Stimulated activated CD8-positive, alpha-beta memory T cell treated with anti-CD3 and anti-CD28 coated beads, Interleukin-4, amount 100 ng/mL, for 48 hours (primary cell): ENCODE measurements around the gene RNF187.

Experiments used
- DNase-seq: peaks from one replicate; pipeline ENCODE4 v3.0.0-alpha.2; 2020

The RNF187 gene

DNA sequence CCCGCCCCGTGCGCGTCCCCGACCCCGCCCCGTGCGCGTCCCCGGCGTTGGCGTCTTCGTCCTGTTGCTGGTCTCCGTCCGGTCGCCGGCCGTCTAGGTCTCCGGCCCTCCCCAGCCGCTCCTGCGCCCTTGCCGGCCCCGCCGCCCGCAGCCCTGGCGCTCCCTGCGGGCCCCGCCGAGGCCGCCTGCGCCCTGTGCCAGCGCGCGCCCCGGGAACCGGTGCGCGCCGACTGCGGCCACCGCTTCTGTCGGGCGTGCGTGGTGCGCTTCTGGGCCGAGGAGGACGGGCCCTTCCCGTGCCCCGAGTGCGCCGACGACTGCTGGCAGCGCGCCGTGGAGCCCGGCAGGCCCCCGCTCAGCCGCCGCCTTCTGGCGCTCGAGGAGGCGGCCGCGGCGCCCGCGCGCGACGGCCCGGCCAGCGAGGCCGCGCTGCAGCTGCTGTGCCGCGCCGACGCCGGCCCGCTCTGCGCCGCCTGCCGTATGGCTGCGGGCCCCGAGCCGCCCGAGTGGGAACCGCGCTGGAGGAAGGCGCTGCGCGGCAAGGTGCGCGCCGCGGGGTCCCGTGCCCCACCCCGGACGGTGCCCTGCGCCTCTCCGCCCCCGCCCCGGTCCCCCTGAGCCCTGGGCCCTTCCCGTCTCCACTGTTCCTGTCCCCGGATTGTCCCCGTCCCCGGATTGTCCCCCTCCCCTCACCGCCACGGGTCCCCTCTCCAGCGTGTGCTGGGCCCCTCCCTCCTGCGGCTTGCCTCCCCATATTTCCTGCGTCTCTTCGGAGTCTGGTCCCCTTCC, at the start of gene RNF187:
Gene RNF187 (plus strand): TSS at position 47 of the 789 bp plus-strand sequence.
- DNase-seq = peak; percentile 93

DNA sequence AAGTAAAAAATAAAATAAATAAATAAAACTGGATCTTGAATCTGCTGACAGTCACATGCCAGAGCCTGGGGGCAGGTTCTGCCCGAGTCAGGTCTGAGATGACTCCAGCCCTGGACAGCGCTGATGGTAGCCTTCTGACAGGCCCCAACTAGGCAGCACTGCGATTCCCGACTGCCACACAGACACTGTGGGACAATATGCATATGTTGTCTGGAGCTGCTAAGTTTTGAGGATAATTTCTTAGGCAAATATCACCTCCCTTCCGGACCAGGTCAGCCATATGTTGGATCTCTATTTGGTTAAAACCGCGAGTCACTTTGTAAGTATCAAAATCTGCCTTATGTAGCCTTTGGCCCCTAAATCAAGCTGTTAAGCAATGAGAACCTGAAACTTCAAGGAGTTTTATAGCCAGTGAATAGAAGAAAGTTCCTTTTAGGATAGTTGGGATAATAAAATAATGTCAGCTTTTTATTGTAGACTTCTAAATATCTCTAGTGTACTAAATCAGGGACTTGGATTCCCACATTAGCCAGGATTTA, 49.7 kb upstream of the RNF187 start:
- no peak for DNase-seq

DNA sequence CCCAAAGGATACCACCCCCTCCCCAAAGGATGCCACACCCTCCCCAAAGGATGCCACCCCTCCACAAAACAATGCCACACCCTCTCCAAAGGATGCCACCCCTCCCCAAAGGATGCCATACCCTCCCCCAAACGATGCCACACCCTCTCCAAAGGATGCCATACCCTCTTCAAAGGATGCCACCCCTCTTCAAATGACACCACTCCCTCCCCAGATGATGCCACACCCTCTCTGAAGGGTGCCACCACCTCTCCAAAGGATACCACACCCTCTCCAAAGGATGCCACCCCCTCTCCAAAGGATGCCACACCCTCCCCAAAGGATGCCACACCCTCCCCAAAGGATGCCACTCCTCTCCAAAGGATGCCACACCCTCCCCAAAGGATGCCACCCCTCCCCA, 48.9 kb upstream of the RNF187 start:
- DNase-seq = no peak

DNA sequence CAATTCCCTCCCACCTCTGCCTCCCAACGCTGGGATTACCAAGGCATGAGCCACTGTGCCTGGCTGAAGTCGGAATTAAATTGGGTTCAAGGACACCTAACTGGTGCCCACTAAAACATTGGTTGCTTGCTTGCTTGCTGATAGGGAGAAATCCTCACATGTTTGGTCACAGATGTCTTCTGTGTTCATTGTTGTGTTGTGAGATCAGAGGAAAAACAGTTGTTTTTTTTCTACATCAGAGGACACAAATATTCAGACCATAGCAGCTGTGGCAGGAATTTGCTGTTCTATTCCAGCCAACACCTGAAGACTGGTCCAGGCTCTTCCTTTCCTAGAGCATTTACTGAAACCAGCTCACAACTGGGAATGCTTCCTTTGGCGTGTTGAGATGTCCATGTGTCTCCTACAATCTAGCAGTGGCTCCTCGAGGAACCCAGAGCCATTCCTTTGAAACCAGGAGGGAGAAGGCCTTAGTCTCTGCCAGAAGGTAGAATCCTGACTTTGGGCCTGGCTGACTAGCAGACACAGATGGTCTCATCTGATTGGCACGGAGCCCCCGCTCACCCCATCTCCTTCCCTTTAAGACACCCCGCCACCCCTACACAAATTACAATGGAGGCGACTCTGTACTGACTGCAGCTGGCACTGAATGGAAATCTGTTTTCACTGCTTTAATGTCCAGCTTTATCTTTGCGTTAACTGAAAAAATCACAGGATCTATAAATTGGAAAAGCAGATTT, 46.3 kb upstream of the RNF187 start:
- no peak for DNase-seq

DNA sequence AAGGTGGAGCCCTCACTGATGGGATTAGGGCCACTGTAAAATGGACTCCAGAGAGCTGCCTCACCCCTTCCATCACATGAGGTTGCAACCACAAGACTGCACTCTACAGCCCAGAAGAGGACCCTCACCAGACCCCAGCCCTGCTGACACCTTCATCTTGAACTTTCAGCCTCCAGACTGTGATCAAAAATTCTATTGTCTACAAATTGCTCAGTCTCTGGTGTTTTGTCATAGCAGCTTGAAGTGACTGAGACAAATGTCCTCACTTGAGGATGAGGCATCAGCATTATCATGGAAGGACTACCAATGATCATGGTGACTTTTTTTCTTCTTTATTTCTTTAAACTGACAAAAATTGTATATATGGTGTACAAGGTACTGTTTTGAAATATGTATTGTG, 43.8 kb upstream of the RNF187 start:
- DNase-seq = no peak

DNA sequence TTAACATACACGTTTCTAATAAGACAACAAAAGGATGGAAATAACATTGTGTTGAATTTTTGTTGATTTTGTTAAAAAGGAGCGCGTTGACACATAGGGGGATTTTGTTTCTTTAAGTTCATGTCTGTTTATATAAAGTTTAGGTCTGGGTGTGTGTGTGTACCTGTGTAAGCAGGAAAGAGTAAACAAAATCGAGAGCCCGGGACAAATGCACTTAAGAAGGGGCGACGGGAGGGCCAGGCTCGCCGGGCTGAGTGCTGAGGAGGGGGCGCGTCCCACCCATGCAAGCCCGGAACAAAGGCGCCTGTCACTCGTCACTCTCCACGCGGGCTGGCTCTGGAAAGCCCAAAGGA, 41.7 kb upstream of the RNF187 start:
- DNase-seq = no peak

DNA sequence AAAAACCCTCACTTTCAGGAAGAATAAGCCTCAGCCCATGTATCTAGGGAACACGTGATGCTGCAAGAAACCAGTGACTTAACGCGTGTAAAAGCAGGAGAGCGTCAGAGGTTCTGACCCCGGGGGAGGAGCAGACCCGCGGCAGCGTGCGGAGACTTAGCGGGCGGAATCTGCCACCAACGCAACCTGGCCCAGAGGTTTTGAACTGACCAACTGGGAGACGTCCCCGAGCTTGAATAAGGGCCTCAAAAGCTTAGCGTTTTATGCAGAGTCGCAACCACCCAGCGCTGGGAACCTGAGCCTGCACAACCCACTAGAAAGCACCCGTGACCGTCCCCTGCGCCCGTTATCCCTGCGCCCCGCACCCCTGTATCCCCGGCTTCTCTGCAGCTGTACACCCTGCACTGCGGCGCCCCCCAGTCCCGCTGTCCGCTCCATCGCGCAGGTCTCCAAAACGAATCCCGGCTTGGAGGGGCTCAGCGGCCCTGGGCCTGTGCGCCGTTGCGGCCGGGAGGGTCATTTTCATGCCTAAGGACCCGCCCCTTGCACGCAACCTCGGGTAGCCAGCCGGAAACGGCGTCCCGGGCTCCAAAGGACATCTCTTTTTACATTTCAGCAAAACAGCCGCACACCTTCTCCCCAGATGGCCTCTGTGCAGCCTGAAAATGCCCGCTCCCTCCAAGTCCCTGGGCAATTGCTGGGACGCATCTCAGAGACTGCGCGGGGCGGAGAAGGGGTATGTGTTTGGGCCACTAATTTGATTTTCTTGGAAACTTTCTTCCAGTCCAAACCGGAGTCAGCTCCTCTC, 41.1 kb upstream of the RNF187 start:
- DNase-seq = peak; percentile 64

DNA sequence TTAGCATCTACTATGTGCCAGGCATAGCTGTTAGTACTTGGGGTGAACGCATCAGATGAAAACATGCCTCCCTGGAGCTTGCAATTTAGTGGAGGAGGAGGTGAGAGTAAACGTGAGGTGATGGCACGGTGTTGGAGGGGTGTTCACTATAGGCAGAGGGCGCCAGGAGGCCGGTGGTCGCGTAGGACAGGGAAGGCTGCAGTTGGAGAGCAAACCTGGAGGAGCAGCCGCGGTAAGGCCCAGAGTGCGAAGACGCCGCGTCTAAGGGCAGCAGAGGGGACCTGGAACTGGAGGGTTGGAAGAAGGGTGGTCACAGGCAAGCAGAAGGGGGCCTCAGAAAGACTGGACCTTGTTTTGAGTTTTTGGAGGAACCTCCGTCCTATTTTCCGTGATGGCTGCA, 40.3 kb upstream of the RNF187 start:
- no peak for DNase-seq

DNA sequence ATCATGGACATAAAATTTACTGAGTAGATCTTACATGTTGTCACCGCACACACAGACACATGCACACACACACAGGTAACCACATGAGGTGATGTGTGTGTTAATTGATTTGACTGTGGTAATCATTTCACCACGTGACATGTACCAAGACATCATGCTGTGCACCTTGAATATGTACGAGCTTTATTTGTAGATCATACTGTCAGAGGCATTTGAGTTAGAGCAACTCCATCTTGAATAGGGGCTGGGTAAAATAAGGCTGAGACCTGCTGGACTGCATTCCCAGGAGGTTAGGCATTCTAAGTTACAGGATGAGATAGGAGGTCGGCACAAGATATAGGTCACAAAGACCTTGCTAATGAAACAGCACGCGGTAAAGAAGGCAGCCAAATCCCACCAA, 38.8 kb upstream of the RNF187 start:
- no peak for DNase-seq

DNA sequence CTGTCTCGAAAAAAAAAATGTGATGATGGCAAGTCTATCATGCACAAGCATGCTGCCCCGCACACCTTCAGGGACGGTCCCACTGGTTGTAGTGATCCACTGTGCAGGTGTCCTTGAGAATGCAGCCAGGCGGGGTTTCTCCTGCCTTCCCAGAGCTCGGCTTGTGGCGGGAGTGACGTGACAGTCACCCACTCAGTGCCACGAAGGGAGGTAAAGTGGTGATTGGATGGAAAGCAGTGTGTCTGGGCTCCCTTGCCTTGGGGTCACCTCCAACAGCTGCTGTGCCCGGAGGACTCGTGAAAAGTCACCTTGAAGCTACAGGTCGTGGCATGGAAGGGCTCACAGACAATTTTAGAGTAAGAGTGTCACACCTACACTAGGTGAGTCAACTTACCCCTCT, 37.0 kb upstream of the RNF187 start:
- no peak for DNase-seq

DNA sequence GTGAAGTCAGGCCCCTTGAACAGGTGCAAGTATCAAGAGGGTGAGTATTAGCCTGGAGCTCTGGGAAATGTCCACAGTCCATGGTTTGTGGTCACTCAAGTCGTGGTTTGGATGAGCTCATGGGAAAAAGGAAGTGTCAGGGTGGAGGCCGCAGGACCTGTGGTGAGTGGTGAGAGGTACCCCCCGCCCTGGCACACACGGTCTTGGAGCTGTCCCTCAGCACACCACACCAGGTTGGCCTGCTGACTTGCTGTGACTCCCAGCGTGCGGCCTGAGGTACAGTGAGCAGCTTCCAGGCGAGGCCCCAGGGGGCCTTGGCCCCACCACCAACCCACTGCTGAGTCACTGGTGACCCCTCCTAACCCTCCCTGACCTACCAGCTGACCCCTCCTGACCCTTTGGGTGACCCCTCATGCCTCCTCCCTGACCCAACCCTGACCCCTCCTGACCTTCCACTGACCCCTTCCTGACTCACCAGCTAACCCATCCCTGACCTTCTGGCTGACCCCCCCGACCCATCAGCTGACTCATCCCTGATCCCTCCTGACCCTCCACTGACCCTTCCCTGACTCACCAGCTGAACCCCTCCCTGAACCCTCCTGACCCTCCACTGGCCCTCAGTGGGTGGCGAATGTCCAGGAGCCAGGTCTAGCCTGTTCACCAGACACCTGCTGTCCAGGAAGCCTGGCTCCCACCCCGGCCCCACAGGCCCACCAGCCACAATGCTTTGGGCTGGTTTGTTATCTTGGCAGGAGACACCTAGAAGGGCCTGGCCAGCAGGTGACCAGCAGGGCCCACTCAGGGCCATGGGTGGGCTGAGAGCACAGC, 34.8 kb upstream of the RNF187 start:
- no peak for DNase-seq

DNA sequence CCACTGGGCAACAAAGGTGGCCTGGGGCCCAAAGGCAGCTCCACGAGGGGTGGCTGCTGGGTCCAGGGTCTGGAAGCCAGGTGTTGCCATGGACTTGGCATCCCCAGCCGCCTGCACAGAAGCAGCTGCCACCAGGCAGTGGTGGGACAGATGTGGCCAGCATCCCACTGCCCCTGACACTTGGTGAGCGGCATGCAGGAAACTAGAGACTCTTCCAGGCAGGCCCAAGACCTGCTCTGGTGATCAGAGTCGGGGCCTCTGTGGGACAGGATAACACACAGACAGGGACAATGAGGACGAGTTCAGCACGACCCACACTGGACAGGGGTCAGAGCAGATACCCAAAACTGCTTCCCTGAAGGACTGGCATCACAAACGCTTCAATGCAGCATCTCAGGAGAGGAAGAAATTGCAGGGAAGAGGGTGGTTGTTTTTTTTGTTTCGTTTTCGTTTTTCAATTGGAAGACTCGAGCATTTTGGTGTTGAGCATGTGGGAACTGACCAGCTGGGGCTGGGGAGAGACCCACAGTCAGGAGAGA, 34.1 kb upstream of the RNF187 start:
- DNase-seq = no peak

DNA sequence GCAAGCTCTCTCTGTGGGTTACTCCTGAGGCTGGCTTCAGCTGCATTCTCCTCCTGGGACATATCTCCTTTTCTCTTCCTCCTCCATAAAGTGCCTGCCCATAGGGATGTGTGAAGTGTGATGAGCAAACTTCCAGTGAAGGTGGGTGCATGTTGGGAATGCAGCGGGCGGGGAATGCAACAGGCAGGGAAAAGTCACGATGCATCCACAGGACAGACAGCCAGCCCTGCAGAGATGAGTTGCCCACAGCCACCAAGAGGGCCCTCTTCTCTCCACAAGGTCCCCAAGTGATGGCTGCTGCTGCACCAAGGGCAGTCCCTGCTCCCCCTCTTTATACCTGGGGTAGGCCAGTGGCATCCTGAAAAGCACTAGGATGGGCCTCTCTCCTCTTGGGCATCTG, 33.6 kb upstream of the RNF187 start:
- no peak for DNase-seq

DNA sequence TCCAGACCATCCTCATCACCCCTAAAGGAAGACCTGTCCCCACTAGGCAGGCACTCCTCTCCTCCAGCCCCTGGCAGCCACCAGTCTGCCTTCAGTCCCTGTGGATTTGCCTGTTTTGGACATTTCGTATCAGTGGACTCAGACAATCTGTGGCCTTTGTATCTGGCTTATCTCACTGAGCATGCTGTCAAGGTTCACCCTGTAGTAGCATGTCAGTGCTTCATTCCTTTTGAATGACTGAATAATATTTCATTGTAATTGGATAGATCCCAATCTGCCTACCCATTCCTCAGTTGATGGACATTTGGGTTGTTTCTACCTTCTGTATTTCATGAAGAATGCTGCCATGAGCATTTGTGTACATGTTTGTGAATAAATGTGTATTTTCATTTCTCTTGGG, 32.9 kb upstream of the RNF187 start:
- DNase-seq = no peak

DNA sequence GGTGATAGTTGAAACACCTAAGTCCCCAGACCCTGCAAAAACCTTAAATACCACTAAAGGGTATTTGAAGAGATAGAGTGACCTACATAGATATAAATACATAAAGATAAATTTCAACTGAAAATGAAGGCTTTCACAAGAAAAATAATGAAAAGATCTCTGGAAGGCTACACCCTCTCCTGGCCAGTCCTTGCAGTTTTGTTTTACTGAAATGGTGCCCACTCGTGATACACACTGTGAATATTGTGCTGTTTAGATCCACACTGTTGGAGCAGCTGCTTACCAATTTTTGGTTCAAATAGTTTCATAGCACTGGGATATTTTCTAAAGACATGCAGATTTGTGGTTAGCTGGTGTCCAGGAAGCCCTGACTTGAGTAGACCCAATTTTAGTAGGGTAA, 31.5 kb upstream of the RNF187 start:
- no peak for DNase-seq

DNA sequence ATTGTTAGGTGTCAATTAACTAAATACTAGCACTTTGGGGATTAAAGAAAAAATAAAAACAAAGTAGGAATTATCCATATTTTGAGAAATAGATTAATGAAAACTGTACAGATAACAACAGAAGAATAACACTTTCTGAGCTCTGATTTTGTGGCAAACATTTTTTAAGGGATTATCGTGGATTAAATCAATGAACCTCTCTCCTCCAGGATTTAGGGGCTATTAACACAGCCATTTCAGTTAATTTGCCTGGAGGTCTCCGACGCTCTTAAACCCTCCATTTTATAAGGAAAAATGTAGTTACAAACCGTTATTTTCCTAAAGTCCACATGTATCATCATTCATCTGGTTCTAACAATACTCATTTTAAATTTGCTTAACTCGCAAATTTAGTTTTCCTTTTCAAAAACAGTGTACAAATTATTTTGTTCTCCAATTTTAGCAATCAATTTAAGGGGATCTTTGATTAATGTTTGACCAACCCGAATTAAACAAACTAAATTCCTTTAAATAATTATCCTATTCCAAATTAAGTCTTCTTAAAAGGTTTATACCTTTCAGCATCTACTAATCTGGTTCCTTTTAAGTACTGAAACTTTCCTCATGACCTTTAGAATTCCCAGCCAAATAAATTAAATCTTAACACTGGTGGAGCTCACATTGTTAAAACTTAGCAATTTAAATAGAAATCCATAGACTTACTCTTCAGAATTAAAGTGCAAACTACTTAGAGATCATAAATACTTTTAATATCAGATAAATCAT, 30.7 kb upstream of the RNF187 start:
- no peak for DNase-seq

DNA sequence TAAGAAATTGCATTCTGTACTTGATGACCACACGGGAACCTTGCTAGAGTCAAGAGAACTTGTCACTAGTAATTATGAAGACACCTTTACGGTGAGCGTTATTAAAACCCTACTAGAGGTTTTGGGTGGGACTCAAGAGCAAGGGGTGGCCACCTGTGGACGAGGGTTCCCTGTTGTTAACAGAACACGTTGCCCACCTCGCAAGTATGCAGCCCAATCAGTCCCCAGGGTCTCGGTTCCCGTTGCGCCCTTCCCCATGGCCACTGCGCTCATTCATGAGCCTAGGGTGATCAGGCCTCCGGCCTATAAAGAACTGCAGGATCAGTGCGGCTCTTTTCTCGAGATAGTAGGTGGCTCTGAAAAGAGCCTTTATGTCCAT, 30.2 kb upstream of the RNF187 start:
- no peak for DNase-seq

DNA sequence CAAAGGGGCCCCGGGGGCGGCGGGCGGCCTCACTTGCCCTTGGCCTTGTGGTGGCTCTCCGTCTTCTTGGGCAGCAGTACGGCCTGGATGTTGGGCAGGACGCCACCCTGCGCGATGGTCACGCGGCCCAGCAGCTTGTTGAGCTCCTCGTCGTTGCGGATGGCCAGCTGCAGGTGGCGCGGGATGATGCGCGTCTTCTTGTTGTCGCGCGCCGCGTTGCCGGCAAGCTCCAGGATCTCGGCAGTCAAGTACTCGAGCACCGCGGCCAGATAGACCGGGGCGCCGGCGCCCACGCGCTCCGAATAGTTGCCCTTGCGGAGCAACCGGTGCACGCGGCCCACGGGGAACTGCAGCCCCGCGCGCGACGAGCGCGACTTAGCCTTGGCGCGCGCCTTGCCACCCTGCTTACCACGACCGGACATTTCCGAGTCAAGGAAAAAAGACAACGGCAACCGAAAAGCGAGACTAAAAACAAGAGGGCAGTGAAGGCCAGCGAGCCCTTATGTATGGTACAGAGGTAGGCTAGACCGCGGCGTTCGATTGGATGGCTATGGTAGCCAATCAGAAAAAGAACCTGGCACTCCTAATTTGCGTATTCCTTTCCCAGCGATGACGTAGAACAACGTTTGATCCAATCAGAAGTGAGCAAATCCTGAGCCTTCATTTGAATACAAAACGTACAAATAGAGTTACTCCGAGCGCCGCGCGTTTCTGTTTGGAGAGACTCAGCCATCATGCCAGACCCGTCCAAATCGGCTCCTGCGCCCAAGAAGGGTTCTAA, 29.6 kb upstream of the RNF187 start:
- DNase-seq = peak; percentile 84

DNA sequence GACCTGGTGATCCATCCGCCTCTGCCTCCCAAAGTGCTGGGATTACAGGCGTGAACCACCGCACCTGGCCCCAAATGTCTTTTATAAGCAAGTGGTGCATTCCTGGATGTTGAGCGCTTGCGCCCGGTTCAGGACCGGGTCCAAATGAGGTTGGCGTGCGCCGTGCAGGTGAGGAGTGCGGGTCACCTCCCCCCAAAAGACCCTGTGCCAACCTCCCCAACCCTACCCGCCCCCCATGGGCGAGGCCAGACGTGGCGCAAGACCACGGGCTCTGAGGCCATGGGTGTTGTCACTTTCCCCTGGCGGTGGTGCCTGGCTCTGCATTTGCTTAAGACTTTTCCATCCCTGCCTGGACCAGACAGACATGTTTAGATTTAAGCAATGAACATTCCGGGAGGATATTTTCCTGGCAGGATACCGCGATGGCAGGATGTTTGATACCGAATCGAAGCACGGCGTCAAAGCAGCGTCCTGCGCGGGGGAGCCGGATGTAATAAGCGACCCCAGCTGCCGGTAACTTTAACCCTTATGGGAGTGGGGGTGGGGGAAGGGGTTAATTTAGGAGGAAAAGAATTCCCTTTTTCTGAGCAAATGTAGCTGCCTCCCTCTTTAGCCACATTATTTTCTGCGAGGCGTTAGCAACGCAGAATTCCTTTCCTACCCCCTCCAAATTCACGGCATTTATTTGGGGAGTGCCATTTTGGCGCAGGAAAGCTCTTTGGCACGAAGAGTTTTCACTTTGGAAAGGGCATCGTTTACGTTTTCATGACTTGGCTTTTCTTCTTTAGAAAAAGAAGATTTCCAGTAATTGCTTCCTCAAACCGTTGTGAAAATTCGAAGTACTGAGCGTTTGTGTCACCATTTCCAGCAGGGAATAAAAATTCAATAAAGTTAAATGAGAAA, 27.8 kb upstream of the RNF187 start:
- DNase-seq = peak; percentile 78

DNA sequence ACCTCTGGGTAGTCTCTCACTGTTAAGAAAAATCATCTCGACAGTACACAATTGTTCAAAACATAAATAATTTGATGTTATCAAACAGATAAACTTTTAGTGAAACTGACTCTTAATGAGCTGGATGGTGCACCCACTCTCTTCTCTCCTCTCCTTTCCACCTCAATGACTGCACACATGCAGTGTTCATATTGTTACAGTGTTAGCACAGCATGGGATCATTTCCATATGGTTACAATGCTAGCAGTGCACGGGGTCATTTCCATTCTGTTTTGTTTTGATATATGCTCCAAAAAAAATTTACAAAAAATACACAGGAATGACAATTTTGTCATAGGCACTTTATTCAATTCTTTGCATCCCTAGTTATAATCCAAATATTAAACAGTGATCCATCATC, 26.4 kb upstream of the RNF187 start:
- DNase-seq = no peak
